ENCODE measurements around the gene PDZD4.

PDZD4 gene

GRCh38 chrX:153755136-153755535 is 75.2 kb downstream of the PDZD4 start:
- Histone ChIP-seq H2BK120ac (ENCODE audit: low read depth, low read length) (no peak overlapping the region), H3K4ac (ENCODE audit: low read depth, low read length) (no peak overlapping the region), H3K56ac (ENCODE audit: low read length) (no peak overlapping the region), H4K5ac (ENCODE audit: low read length) (no peak overlapping the region), H2BK5ac (ENCODE audit: low read length) (no peak overlapping the region), H3K79me1 (ENCODE audit: low read length) (no peaks in the 10 kb centered on the region), H3K18ac (ENCODE audit: low read length) (no peak overlapping the region), H2AK5ac (ENCODE audit: low read length) (no peak overlapping the region), H4K8ac (ENCODE audit: low read depth, low read length) (no peak overlapping the region), H3K4me2 (ENCODE audit: low read length) (no peak overlapping the region), H3K79me2 (ENCODE audit: control insufficient read depth, insufficient read depth, low read length) (no peaks in the 10 kb centered on the region), H2BK15ac (replicated peaks; ENCODE audit: low read depth) (no peak overlapping the region), H3K36me3 (ENCODE audit: control insufficient read depth, insufficient read depth, low read length) (no peaks in the 10 kb centered on the region), H3K9ac (ENCODE audit: low read length) (no peak overlapping the region), H3K23ac (ENCODE audit: low read length) (no peak overlapping the region), H3K4me1 (ENCODE audit: control insufficient read depth, low read depth, low read length) (no peaks in the 10 kb centered on the region), H3K27me3 (ENCODE audit: insufficient read depth, low read length, poor library complexity) (no peaks in the 10 kb centered on the region), H3K4me3 (ENCODE audit: low read length) (no peak overlapping the region), H3K27ac (ENCODE audit: low read depth, low read length) (no peak overlapping the region)
- DNase-seq, result no peak
- no CpG with 5 or more reads among the region's 1 CpG for WGBS (ENCODE audit: extremely low coverage, insufficient coverage, low lambda C conversion rate)
